Aorta (tissue), 5 donors: ENCODE data around the gene SLC6A3. TPM values are rescaled to one million over a fixed set of nuclear protein-coding genes. Genes with fewer than 3 reads are reported as not detected.
A peak's percentile ranks its signal among the peaks of the same experiment; 100 is the strongest.

ENCODE experiments used
- ATAC-seq: fragments of 200-7000 bp; cut with Tn5 transposase; one replicate; pipeline ENCODE4 v1.9.1; 2022; ENCODE audit warnings: moderate library complexity; ENCODE audit not compliant: low FRiP score
- DNase-seq, 2 donors: peaks; one replicate each; pipeline ENCODE4 v3.0.0-alpha.2; 2020
- H3K27ac ChIP-seq, 2 donors: one replicate each; pipeline ENCODE4 v1.5.1; 2013; ENCODE audit warnings: low read length in 2 of 2, mild to moderate bottlenecking in 2 of 2, moderate library complexity in 2 of 2, control low read depth in 1 of 2, inconsistent platforms in 1 of 2, low read depth in 1 of 2
- H3K27me3 ChIP-seq, 2 donors: one replicate each; pipeline ENCODE4 v1.6.1; 2013; ENCODE audit warnings: control low read depth in 1 of 2, low read length in 1 of 2, mild to moderate bottlenecking in 1 of 2, moderate library complexity in 1 of 2; ENCODE audit not compliant: insufficient read depth in 2 of 2, control insufficient read depth in 1 of 2
- H3K36me3 ChIP-seq, 2 donors: one replicate each; pipeline ENCODE4 v1.6.1; 2013; ENCODE audit warnings: control low read depth in 1 of 2, low read length in 1 of 2, mild to moderate bottlenecking in 1 of 2; ENCODE audit not compliant: insufficient read depth in 2 of 2, control insufficient read depth in 1 of 2
- H3K4me1 ChIP-seq, 2 donors: one replicate each; pipeline ENCODE4 v1.6.1; 2013; ENCODE audit warnings: low read length in 2 of 2, control low read depth in 1 of 2, mild to moderate bottlenecking in 1 of 2, moderate library complexity in 1 of 2; ENCODE audit not compliant: insufficient read depth in 2 of 2, control insufficient read depth in 1 of 2
- H3K4me3 ChIP-seq, 2 donors: one replicate each; pipeline ENCODE4 v1.5.1; 2013; ENCODE audit warnings: low read length in 2 of 2, control low read depth in 1 of 2, mild to moderate bottlenecking in 1 of 2
- H3K9me3 ChIP-seq: one replicate; pipeline ENCODE4 v1.6.1; 2013; ENCODE audit warnings: mild to moderate bottlenecking, low read length; ENCODE audit not compliant: control insufficient read depth
- WGBS, 2 donors: extraction: QIAGEN DNeasy Blood & Tissue Kit; methylation state at CpG; one replicate each; pipeline ENCODE4 v1.1.7; 2013; 5-methylcytosine and 5-hydroxymethylcytosine counted together
- intact Hi-C, 2 donors: fragments of 100-400 bp; cut with DNase I; formaldehyde crosslinking; loops; one replicate each; pipeline versions ENCODE4 v1.14.2 to v1.15.0; 2022
- polyA plus RNA-seq, 2 donors: library from polyadenylated mRNA; stranded (reverse); fragments of 200-250 nt; gene quantifications; one replicate each; pipeline ENCODE4 v1.2.3, GENCODE V29; 2013
- total RNA-seq, 2 donors: library from RNA; stranded (reverse); fragmentation: NEBNext Ultra II Directional; extraction: Animal tissue kit (Norgen Biotek cat#: 25700); gene quantifications; one replicate each; pipeline ENCODE4 v1.2.1, GENCODE V29; 2021
- donor health status: healthy with polysubstance abuse.
- donor health status: Bipolar disorder and iron deficiency.
- donor health status: DM: no; HTN: no; CAD: no.
- donor health status: DM: no; HTN: no; CAD: no.
- donor health status: DM: yes; HTN: yes; CAD: no.

SLC6A3 gene
- total and polyA plus RNA-seq, 4 donors = 0.23 to 0.56 (median 0.30) TPM; not detected in 1

DNA sequence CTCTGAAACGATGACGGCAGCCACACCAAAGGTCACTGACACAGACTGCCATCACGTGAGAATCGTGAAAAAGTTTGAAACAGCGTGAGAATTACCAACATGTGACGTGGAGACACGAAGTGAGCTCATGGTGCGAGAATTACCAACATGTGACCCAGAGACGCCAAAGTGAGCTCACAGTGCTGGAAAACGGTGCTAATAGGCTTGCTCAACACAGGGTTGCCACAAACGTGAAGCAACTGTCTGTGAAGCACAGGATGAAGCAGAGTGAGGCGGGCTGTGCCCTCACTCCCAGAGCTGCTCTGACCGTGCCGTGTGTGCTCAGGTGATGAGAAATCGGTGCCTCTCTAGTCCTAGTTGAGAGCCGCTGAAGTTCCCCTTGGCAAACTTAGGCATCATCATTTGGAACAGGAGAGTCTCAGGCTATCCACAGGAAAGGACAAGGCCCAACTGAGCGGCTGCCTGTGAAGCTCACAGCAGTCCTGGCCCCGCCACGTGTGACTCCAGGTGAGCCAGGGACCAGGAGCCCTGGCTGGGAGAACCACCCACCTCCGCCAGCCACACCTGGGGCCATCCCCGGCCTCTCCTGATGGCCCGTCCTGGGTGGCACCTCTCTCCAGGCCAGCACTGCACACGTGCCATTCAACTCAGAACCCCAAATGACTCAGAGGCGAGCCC is 29.8 kb upstream of the SLC6A3 start:
- no peaks in the 10 kb centered on the region for H3K9me3 ChIP-seq
- no peaks in the 10 kb centered on the region for H3K27me3 ChIP-seq
- no peak overlapping the region for H3K27ac ChIP-seq
- H3K36me3 ChIP-seq = peaks cover 0 to 5% of the 10 kb centered on the region in 2 donors
- ATAC-seq = no peak
- intact Hi-C loops = loop anchor here (5.0 to 10.0 kb wide), 2 partner anchors 167 to 170 kb away; no protein-coding TSS in a partner anchor
- H3K4me3 ChIP-seq = no peak overlapping the region
- peak; percentile 32 to 39 for DNase-seq
- H3K4me1 ChIP-seq = no peaks in the 10 kb centered on the region
- WGBS, 2 donors = 93% methylated on average over 24 of the region's 24 CpGs

DNA sequence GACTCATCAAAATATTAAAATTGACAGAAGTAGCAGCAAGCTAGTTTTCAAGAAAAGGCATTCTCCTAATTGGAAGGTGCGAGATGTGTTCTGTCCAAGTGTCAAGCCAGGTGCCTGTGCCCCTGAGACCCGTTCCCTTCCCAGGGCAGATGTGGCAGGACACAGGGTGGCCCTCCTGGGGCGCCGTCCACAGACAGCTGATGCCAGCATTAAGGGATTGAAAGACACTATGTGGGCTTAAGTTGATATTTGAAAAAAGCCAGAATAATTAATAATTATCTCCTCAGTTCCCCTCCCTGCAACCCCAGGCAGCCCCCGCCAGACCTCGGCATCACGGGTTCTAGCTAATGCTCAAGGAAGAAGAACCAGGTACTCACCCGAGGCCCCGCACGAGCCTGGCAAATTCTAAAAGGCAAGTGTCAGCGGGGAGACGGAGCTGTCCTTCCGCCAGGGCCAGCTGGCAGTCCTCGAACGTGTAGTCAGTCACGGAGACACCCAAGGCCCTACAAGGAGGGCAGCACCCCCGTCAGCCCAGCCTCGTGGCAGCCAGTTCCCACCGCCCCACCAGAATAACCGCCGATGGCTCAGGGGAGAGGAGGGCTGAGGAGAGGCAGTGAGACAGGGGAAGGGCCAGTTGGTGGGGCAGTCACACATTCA is 29.1 kb upstream of the SLC6A3 start:
- WGBS, 2 donors = 86 to 91% methylated on average over 21 of the region's 21 CpGs
- intact Hi-C loops = loop anchor here in 1 of 2 donors (10.0 kb wide), 1 partner anchor 170 kb away; no protein-coding TSS in a partner anchor
- H3K27me3 ChIP-seq = no peaks in the 10 kb centered on the region
- DNase-seq = peak in 1 of 2 donors; percentile 74
- H3K4me3 ChIP-seq = no peak overlapping the region
- no peak overlapping the region for H3K27ac ChIP-seq
- H3K36me3 ChIP-seq = peaks cover 0 to 5% of the 10 kb centered on the region in 2 donors
- no peak for ATAC-seq
- no peaks in the 10 kb centered on the region for H3K9me3 ChIP-seq
- no peaks in the 10 kb centered on the region for H3K4me1 ChIP-seq

- no peak overlapping the region for H3K4me3 ChIP-seq
- 94 to 95% methylated on average over 12 of the region's 12 CpGs for WGBS, 2 donors
These were observed 28.5 kb upstream of the SLC6A3 start for GRCh38 chr5:1473746-1474145.

DNA sequence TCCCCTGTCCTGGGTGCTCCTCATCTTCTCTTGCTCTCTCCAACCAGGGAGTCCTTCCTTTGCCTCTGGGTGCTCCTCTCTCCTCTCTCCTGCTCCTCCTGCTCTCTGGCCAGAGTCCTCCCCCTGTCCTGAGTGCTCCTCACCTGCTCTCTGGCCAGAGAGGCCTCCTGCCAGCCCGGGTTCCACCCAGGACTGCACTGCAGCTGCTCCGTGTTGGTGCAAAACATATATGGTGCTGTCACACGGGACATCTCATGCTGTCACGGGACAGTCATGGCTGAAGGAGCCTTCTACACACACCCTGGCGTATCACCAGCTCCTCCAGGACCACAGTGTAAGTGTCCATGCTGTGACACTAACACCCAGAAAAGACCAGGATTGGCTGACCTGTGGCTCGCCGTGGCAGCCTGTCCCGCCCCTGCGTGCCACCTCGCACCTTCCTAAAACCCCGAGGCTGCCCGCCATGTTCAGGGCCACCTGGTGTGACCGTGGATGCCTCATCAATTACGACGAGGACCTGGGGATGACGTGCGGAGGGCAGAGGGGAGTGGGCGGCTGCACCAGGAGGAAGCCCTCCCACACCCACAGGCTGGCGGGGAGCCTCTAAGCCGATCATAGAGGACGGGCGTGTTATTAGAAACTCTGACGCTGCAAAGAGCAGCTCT is 27.9 kb upstream of the SLC6A3 start:
- peaks cover 0 to 5% of the 10 kb centered on the region in 2 donors for H3K36me3 ChIP-seq
- no peak for ATAC-seq
- no peak overlapping the region for H3K4me3 ChIP-seq
- H3K27me3 ChIP-seq = no peaks in the 10 kb centered on the region
- 91 to 92% methylated on average over 23 of the region's 23 CpGs for WGBS, 2 donors
- H3K4me1 ChIP-seq = no peaks in the 10 kb centered on the region
- peak in 1 of 2 donors; percentile 39 for DNase-seq
- no peaks in the 10 kb centered on the region for H3K9me3 ChIP-seq
- H3K27ac ChIP-seq = no peak overlapping the region
- intact Hi-C loops = loop anchor here in 1 of 2 donors (10.0 kb wide), 1 partner anchor 172 kb away; no protein-coding TSS in a partner anchor

More at GRCh38 chr5:1473746-1474145, 28.5 kb upstream of the SLC6A3 start:
- peak in 1 of 2 donors; percentile 33 for DNase-seq
- no peak for ATAC-seq
- intact Hi-C loops = loop anchor here in 1 of 2 donors (10.0 kb wide), 1 partner anchor 171 kb away; no protein-coding TSS in a partner anchor
- Histone ChIP-seq H3K36me3 (peaks cover 0 to 5% of the 10 kb centered on the region in 2 donors), H3K4me1 (no peaks in the 10 kb centered on the region), H3K27ac (no peak overlapping the region), H3K27me3 (no peaks in the 10 kb centered on the region), H3K9me3 (no peaks in the 10 kb centered on the region)

DNA sequence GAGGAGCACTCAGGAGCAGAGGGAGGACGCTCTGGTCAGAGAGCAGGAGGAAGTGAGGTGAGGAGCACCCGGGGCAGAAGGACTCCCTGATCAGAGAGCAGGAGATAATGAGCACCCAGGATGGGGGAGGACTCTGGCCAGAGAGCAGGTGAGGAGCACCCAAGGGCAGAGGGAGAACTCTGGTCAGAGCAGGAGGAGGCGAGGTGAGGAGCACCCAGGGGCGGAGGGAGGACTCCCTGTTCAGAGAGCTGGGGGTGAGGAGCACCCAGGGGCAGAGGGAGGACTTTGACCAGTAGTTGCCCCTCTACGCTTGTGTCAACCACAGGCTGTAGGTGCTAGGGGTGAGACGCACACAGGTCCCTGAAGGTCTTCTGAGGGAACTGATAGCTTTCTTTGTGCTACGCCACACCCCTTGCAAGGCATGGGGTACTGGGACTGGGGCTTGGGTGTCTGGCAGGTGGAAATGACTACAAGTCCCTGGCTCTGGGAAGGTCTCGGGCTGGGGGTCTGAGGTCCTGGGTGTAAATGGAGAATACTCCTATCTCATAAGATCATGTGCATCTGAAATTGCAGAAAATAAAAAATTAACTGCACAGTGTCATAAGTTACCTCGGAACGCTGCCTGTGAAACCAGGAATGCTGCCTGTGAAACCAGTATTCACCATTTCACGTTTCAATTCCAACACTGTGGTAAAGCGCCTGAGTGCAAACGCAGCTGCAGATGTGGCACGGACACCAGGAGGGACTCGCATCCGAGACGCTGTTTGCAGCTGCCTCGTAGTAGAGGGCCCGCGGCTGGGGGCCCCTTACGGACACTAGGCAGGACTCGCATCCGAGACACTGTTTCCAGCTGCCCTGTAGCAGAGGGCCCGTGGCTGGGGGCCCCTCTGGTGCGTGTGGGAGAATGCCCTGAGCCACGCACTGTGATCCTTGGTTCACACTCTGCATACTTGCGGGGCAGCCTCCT is 27.0 kb upstream of the SLC6A3 start:
- peak in 1 of 2 donors; percentile 74 for DNase-seq
- Histone ChIP-seq H3K4me3 (no peak overlapping the region), H3K36me3 (peaks cover 0 to 5% of the 10 kb centered on the region in 2 donors), H3K4me1 (no peaks in the 10 kb centered on the region), H3K9me3 (no peaks in the 10 kb centered on the region), H3K27ac (no peak overlapping the region), H3K27me3 (no peaks in the 10 kb centered on the region)
- 94% methylated on average over 27 of the region's 27 CpGs for WGBS, 2 donors
- intact Hi-C loops = loop anchor here in 1 of 2 donors (10.0 kb wide), 1 partner anchor 173 kb away; no protein-coding TSS in a partner anchor
- no peak for ATAC-seq

GRCh38 chr5:1471240-1471853 is 26.1 kb upstream of the SLC6A3 start:
- intact Hi-C loops = loop anchor here in 1 of 2 donors (10.0 kb wide), 1 partner anchor 173 kb away; no protein-coding TSS in a partner anchor
- no peak for ATAC-seq

DNA sequence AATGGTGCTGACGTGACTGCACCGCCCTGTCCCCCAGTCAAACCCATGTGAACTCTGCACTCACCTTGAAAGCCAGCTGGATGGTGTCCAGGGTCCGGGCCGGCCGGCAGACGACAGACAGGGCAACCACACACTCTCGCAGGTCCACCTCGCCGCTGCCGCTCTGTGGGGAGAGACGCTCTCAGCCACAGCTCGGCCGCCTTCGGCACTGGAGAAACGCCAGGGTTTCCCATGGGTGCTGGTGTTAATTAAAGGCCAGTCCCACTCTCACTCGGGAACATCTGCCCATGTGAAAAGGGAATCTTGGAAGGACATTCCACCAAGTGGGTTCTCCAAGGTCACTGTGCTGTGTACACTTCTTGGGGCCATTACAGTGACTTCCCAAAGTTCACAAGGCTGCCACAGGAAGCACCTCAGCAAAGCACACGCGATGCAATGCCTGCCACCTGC is 25.5 kb upstream of the SLC6A3 start:
- ATAC-seq = no peak
- Histone ChIP-seq H3K27me3 (no peaks in the 10 kb centered on the region), H3K4me1 (no peaks in the 10 kb centered on the region), H3K36me3 (peaks cover 0 to 5% of the 10 kb centered on the region in 2 donors), H3K9me3 (no peaks in the 10 kb centered on the region), H3K4me3 (no peak overlapping the region), H3K27ac (no peak overlapping the region)
- intact Hi-C loops = loop anchor here in 1 of 2 donors (10.0 kb wide), 1 partner anchor 174 kb away; no protein-coding TSS in a partner anchor
- peak in 1 of 2 donors; percentile 78 for DNase-seq
- 71 to 74% methylated on average over 18 of the region's 18 CpGs for WGBS, 2 donors

More at GRCh38 chr5:1471240-1471853, 26.1 kb upstream of the SLC6A3 start:
- peak in 1 of 2 donors; percentile 55 for DNase-seq
- H3K4me3 ChIP-seq = no peak overlapping the region
- H3K27ac ChIP-seq = no peak overlapping the region
- H3K4me1 ChIP-seq = no peaks in the 10 kb centered on the region
- WGBS, 2 donors = 85 to 88% methylated on average over 8 of the region's 8 CpGs
- no peaks in the 10 kb centered on the region for H3K9me3 ChIP-seq
- H3K27me3 ChIP-seq = no peaks in the 10 kb centered on the region
- peaks cover 0 to 5% of the 10 kb centered on the region in 2 donors for H3K36me3 ChIP-seq
